ENCODE results near the gene MAML3.

DNA sequence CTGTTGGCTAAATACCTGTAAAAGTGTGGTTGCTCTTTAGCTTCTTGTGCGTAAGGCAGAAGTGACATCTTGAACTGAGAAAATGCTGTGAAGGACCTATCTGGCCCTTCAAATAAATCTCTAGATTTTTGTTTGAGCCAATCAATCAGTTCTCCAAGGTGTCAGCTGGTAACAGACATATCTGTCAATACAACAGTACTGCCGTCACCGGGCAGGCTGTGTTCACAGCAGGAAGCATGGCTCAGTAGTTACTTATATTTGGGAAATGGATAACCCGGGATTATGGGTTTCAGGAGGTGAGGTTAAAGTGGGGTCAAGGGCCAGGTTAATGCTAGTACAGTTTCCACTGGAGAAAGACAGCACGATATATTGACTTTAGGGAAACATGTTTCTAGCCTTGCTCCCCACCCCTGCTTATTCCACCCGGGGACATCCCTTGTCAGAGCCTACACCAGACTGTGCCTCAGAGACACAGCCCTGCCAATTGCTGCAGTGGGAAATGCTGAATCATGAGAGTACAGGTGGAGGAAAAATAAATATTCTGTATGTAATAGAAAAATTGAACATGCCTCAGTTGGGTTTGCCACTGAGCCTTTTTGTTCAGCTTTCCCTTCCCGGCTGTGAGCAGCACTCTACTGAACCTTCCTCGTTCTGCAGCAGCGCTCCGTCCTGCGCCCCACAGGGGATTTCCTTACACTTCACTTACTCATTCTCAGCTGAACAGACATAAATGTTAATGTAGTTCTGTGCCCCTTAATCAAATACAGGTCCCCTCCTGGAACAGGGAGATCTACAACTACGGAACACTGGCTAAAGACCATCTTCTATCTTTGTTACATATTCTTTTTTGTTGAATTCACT, 367.3 kb downstream of the MAML3 start:
- TF ChIP-seq, protein P1, sequence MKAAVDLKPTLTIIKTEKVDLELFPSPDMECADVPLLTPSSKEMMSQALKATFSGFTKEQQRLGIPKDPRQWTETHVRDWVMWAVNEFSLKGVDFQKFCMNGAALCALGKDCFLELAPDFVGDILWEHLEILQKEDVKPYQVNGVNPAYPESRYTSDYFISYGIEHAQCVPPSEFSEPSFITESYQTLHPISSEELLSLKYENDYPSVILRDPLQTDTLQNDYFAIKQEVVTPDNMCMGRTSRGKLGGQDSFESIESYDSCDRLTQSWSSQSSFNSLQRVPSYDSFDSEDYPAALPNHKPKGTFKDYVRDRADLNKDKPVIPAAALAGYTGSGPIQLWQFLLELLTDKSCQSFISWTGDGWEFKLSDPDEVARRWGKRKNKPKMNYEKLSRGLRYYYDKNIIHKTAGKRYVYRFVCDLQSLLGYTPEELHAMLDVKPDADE (CRISPR knock-in tag; IDR thresholded peaks at IDR 0.05): no peak
- TF ChIP-seq POLR2AphosphoS5 (IDR thresholded peaks at IDR 0.05; ENCODE audit: low read depth, low read length) (no peak), SMC3 (IDR thresholded peaks at IDR 0.05; ENCODE audit: low read length) (no peak), ZNF7 (CRISPR knock-in tag; IDR thresholded peaks at IDR 0.05) (no peak), NFATC3 (CRISPR knock-in tag; IDR thresholded peaks at IDR 0.05) (no peak), CHCHD3 (CRISPR knock-in tag; IDR thresholded peaks at IDR 0.05) (no peak), ADNP (CRISPR knock-in tag; IDR thresholded peaks at IDR 0.05) (no peak), BHLHE40 (IDR thresholded peaks at IDR 0.05; ENCODE audit: low read length) (no peak)
- TF ChIP-seq, protein P2, sequence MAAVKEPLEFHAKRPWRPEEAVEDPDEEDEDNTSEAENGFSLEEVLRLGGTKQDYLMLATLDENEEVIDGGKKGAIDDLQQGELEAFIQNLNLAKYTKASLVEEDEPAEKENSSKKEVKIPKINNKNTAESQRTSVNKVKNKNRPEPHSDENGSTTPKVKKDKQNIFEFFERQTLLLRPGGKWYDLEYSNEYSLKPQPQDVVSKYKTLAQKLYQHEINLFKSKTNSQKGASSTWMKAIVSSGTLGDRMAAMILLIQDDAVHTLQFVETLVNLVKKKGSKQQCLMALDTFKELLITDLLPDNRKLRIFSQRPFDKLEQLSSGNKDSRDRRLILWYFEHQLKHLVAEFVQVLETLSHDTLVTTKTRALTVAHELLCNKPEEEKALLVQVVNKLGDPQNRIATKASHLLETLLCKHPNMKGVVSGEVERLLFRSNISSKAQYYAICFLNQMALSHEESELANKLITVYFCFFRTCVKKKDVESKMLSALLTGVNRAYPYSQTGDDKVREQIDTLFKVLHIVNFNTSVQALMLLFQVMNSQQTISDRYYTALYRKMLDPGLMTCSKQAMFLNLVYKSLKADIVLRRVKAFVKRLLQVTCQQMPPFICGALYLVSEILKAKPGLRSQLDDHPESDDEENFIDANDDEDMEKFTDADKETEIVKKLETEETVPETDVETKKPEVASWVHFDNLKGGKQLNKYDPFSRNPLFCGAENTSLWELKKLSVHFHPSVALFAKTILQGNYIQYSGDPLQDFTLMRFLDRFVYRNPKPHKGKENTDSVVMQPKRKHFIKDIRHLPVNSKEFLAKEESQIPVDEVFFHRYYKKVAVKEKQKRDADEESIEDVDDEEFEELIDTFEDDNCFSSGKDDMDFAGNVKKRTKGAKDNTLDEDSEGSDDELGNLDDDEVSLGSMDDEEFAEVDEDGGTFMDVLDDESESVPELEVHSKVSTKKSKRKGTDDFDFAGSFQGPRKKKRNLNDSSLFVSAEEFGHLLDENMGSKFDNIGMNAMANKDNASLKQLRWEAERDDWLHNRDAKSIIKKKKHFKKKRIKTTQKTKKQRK (IDR thresholded peaks at IDR 0.05; ENCODE audit: low read length): no peak
- TF ChIP-seq, protein P3, sequence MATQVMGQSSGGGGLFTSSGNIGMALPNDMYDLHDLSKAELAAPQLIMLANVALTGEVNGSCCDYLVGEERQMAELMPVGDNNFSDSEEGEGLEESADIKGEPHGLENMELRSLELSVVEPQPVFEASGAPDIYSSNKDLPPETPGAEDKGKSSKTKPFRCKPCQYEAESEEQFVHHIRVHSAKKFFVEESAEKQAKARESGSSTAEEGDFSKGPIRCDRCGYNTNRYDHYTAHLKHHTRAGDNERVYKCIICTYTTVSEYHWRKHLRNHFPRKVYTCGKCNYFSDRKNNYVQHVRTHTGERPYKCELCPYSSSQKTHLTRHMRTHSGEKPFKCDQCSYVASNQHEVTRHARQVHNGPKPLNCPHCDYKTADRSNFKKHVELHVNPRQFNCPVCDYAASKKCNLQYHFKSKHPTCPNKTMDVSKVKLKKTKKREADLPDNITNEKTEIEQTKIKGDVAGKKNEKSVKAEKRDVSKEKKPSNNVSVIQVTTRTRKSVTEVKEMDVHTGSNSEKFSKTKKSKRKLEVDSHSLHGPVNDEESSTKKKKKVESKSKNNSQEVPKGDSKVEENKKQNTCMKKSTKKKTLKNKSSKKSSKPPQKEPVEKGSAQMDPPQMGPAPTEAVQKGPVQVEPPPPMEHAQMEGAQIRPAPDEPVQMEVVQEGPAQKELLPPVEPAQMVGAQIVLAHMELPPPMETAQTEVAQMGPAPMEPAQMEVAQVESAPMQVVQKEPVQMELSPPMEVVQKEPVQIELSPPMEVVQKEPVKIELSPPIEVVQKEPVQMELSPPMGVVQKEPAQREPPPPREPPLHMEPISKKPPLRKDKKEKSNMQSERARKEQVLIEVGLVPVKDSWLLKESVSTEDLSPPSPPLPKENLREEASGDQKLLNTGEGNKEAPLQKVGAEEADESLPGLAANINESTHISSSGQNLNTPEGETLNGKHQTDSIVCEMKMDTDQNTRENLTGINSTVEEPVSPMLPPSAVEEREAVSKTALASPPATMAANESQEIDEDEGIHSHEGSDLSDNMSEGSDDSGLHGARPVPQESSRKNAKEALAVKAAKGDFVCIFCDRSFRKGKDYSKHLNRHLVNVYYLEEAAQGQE (IDR thresholded peaks at IDR 0.05; ENCODE audit: borderline replicate concordance in 1 of 2, low read depth in 1 of 2, low read length in 2 of 2): no peak
- TF ChIP-seq, protein P4, sequence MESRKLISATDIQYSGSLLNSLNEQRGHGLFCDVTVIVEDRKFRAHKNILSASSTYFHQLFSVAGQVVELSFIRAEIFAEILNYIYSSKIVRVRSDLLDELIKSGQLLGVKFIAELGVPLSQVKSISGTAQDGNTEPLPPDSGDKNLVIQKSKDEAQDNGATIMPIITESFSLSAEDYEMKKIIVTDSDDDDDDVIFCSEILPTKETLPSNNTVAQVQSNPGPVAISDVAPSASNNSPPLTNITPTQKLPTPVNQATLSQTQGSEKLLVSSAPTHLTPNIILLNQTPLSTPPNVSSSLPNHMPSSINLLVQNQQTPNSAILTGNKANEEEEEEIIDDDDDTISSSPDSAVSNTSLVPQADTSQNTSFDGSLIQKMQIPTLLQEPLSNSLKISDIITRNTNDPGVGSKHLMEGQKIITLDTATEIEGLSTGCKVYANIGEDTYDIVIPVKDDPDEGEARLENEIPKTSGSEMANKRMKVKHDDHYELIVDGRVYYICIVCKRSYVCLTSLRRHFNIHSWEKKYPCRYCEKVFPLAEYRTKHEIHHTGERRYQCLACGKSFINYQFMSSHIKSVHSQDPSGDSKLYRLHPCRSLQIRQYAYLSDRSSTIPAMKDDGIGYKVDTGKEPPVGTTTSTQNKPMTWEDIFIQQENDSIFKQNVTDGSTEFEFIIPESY (CRISPR knock-in tag; IDR thresholded peaks at IDR 0.05): no peak
- TF ChIP-seq, protein P5, sequence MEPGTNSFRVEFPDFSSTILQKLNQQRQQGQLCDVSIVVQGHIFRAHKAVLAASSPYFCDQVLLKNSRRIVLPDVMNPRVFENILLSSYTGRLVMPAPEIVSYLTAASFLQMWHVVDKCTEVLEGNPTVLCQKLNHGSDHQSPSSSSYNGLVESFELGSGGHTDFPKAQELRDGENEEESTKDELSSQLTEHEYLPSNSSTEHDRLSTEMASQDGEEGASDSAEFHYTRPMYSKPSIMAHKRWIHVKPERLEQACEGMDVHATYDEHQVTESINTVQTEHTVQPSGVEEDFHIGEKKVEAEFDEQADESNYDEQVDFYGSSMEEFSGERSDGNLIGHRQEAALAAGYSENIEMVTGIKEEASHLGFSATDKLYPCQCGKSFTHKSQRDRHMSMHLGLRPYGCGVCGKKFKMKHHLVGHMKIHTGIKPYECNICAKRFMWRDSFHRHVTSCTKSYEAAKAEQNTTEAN (CRISPR knock-in tag; conservative IDR thresholded peaks at IDR 0.05): no peak
- TF ChIP-seq, protein P6, sequence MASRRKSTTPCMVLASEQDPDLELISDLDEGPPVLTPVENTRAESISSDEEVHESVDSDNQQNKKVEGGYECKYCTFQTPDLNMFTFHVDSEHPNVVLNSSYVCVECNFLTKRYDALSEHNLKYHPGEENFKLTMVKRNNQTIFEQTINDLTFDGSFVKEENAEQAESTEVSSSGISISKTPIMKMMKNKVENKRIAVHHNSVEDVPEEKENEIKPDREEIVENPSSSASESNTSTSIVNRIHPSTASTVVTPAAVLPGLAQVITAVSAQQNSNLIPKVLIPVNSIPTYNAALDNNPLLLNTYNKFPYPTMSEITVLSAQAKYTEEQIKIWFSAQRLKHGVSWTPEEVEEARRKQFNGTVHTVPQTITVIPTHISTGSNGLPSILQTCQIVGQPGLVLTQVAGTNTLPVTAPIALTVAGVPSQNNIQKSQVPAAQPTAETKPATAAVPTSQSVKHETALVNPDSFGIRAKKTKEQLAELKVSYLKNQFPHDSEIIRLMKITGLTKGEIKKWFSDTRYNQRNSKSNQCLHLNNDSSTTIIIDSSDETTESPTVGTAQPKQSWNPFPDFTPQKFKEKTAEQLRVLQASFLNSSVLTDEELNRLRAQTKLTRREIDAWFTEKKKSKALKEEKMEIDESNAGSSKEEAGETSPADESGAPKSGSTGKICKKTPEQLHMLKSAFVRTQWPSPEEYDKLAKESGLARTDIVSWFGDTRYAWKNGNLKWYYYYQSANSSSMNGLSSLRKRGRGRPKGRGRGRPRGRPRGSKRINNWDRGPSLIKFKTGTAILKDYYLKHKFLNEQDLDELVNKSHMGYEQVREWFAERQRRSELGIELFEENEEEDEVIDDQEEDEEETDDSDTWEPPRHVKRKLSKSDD (CRISPR knock-in tag; IDR thresholded peaks at IDR 0.05; ENCODE audit: low read depth): no peak
- TF ChIP-seq, protein P7, sequence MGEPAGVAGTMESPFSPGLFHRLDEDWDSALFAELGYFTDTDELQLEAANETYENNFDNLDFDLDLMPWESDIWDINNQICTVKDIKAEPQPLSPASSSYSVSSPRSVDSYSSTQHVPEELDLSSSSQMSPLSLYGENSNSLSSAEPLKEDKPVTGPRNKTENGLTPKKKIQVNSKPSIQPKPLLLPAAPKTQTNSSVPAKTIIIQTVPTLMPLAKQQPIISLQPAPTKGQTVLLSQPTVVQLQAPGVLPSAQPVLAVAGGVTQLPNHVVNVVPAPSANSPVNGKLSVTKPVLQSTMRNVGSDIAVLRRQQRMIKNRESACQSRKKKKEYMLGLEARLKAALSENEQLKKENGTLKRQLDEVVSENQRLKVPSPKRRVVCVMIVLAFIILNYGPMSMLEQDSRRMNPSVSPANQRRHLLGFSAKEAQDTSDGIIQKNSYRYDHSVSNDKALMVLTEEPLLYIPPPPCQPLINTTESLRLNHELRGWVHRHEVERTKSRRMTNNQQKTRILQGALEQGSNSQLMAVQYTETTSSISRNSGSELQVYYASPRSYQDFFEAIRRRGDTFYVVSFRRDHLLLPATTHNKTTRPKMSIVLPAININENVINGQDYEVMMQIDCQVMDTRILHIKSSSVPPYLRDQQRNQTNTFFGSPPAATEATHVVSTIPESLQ (CRISPR knock-in tag; conservative IDR thresholded peaks at IDR 0.05): no peak

Measured in HepG2 (cell line).